ENCODE results near the gene CALCOCO2. TPM values are rescaled to one million over a fixed set of nuclear protein-coding genes. Genes with fewer than 3 reads are reported as not detected.
A peak's percentile ranks its signal among the peaks of the same experiment; 100 is the strongest.

Gene CALCOCO2
- total RNA-seq, 4 donors from 2014 or later: 124 to 334 (median 163) TPM

DNA sequence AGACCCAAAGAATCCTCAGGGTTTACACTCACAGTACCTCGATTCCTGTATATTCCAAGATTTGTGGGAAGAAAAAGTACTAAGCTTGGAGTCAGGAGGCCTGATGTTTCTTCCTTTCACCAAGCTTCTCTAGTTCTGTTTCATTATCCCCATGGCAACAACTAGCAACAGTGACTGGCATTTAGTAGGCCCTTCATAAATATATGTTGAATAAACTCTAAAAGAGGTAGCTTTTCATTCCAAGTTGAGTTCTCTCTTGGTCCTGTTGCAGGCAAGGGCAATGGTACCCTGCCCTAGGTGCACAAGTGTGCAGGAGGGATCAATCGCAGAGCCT, 76.8 kb downstream of the CALCOCO2 start:
- TF ChIP-seq, protein P1, sequence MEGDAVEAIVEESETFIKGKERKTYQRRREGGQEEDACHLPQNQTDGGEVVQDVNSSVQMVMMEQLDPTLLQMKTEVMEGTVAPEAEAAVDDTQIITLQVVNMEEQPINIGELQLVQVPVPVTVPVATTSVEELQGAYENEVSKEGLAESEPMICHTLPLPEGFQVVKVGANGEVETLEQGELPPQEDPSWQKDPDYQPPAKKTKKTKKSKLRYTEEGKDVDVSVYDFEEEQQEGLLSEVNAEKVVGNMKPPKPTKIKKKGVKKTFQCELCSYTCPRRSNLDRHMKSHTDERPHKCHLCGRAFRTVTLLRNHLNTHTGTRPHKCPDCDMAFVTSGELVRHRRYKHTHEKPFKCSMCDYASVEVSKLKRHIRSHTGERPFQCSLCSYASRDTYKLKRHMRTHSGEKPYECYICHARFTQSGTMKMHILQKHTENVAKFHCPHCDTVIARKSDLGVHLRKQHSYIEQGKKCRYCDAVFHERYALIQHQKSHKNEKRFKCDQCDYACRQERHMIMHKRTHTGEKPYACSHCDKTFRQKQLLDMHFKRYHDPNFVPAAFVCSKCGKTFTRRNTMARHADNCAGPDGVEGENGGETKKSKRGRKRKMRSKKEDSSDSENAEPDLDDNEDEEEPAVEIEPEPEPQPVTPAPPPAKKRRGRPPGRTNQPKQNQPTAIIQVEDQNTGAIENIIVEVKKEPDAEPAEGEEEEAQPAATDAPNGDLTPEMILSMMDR (IDR thresholded peaks at IDR 0.05): no peak
- no peak for TF ChIP-seq POLR2A (IDR thresholded peaks at IDR 0.05)
- DNase-seq: no peak

DNA sequence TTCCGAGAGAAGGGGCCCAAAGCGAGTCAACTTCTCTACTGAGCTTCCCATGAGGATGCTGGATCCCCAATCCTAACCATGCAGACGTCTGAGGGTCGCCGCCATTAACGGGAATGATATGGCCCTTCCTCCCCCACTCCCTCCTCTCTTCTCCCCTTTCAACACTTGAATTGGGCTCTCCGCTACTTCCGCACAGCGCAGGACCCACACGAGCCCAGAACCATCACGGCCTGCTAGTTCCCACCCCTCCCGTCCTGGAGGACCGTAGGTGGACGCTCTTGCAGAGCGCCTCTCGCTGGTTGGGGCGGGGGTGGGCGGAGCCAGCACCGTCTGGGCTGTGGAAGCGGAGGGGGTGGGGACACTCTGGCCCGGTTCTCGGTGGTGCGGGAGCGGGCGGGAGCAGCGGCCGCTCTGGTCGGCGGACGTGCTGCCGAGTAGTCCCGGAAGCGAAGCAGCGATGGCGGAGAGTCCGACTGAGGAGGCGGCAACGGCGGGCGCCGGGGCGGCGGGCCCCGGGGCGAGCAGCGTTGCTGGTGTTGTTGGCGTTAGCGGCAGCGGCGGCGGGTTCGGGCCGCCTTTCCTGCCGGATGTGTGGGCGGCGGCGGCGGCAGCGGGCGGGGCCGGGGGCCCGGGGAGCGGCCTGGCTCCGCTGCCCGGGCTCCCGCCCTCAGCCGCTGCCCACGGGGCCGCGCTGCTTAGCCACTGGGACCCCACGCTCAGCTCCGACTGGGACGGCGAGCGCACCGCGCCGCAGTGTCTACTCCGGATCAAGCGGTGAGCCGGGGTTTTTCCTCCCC, 77.4 kb downstream of the CALCOCO2 start, which contains the start of gene UBE2Z:
TSS of gene UBE2Z (plus strand) at position 361 of the 797 bp plus-strand sequence. CDS start at position 458, 97 bp downstream.
- H3K27me3 ChIP-seq: no peaks in the 10 kb centered on the region
- peak; percentile 94 to 97 (median 97) for DNase-seq
- peak within 1 kb of the TSS; percentile 90 to 100 (median 96) for H3K4me3 ChIP-seq

More for the DNA sequence above, 76.8 kb downstream of the CALCOCO2 start:
- Histone ChIP-seq H3K4me1 (peaks cover 0 to 28% (median 11%) of the 10 kb centered on the region in 4 donors), H3K27me3 (no peaks in the 10 kb centered on the region), H3K4me3 (peak overlapping the region; percentile 90 to 100 (median 96)), H3K9me3 (no peaks in the 10 kb centered on the region), H3K27ac (peak overlapping the region; percentile 90 to 97 (median 94)), H3K36me3 (peaks cover 0 to 17% (median 0%) of the 10 kb centered on the region in 3 donors)

DNA sequence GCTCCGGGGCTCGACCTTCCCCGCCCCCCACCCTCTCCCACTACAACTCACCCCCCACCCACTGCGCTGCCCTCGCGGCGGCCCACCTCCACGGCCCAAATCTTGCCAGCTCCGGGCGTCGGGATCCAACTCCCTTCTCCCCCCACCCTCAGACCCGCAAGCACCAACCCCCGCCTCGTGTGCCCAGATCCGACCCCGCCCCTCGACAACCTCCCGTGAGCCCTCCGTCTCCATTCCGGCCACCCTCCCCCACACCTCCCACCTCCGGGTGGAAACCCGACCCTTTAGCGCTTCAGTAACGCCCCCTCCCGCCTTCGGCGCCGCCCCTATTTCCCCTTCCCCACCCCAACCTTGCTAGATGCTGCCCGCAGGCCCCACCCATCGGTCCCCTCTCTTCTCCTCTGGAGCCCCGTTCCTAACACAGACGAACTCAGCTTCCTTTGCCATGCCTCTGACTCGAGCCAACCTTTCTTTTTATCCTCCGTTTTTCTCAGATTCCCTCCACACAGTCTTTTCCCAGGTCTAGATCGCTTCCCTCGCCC, 78.1 kb downstream of the CALCOCO2 start:
- Histone ChIP-seq H3K9me3 (no peaks in the 10 kb centered on the region), H3K4me3 (peak overlapping the region; percentile 90 to 100 (median 96)), H3K4me1 (peaks cover 0 to 28% (median 11%) of the 10 kb centered on the region in 4 donors), H3K36me3 (peaks cover 0 to 26% (median 0%) of the 10 kb centered on the region in 3 donors), H3K27me3 (no peaks in the 10 kb centered on the region), H3K27ac (peak overlapping the region; percentile 90 to 97 (median 94))
- TF ChIP-seq, protein P1 (IDR thresholded peaks at IDR 0.05): no peak
- TF ChIP-seq POLR2A (IDR thresholded peaks at IDR 0.05): no peak
- peak; percentile 77 to 91 (median 85) for DNase-seq

More for the DNA sequence above, 77.4 kb downstream of the CALCOCO2 start, which contains the start of gene UBE2Z:
- no peaks in the 10 kb centered on the region for H3K9me3 ChIP-seq
- H3K4me1 ChIP-seq: peaks cover 0 to 28% (median 11%) of the 10 kb centered on the region in 4 donors
- H3K27ac ChIP-seq: peak within 1 kb of the TSS; percentile 90 to 97 (median 94)
- TF ChIP-seq, protein P1 (IDR thresholded peaks at IDR 0.05): peak in 1 of 6 experiments; percentile 12
- TF ChIP-seq POLR2A (IDR thresholded peaks at IDR 0.05): peak; percentile 89 to 91
- H3K36me3 ChIP-seq: peaks cover 0 to 23% (median 0%) of the 10 kb centered on the region in 3 donors

DNA sequence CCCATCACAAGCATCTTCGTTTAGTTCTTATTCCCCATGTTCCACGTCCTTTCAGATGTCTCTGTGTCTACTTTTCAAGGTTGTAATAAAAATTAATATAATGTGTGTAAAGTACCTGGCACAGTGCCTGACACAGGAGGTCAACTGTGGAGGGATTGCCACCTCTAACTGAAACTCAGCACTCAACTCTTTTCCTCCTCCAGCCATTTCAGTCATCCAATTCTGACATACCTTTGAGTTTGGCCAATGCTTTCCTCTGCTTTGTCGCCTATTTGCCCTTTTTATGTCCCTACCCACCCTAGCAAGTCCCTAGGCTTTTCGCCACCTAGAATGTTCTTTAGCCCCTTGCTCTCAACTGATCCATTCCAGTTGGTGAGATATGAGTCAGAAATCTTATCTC, 78.9 kb downstream of the CALCOCO2 start:
- no peak overlapping the region for H3K27ac ChIP-seq
- H3K27me3 ChIP-seq: no peaks in the 10 kb centered on the region
- peaks cover 0 to 35% (median 0%) of the 10 kb centered on the region in 3 donors for H3K36me3 ChIP-seq
- no peaks in the 10 kb centered on the region for H3K9me3 ChIP-seq
- no peak for DNase-seq
- peak overlapping the region in 3 of 4 donors; percentile 95 to 100 (median 96) for H3K4me3 ChIP-seq
- H3K4me1 ChIP-seq: peaks cover 0 to 33% (median 11%) of the 10 kb centered on the region in 4 donors
- TF ChIP-seq POLR2A (IDR thresholded peaks at IDR 0.05): no peak
- TF ChIP-seq, protein P1 (IDR thresholded peaks at IDR 0.05): no peak

DNA sequence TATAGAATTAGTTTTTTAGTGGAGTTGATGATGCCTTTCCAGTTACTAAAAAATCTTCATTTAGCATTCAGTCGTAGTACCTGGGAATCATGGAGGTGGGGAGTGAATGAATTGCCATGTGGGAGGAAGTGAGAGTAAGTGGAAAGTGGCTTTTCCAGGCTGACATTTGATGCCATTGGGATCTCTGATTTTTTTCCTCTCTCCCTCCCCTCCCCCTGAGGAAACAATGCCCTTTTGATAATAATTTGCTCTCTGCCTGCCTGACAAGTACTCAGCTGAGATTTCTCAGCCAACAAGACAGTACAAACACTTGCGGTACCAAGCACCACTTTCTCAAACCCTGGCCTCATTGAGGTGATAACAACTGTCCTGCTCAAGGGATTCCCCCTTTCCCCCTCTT, 79.5 kb downstream of the CALCOCO2 start:
- no peak for TF ChIP-seq POLR2A (IDR thresholded peaks at IDR 0.05)
- TF ChIP-seq, protein P1 (IDR thresholded peaks at IDR 0.05): no peak
- no peaks in the 10 kb centered on the region for H3K9me3 ChIP-seq
- H3K4me1 ChIP-seq: peaks cover 0 to 38% (median 11%) of the 10 kb centered on the region in 4 donors
- H3K27me3 ChIP-seq: no peaks in the 10 kb centered on the region
- DNase-seq: no peak
- peak overlapping the region in 1 of 4 donors; percentile 100 for H3K4me3 ChIP-seq
- H3K27ac ChIP-seq: no peak overlapping the region
- peaks cover 0 to 39% (median 0%) of the 10 kb centered on the region in 3 donors for H3K36me3 ChIP-seq

Measured in Peyer's patch (tissue), 4 donors.